GM19240 (cell line): Measurements from ENCODE around the gene TWIST1.

ENCODE experiments used
- DNase-seq: peaks from one replicate; pipeline ENCODE4 v3.0.0; 2011; ENCODE audit warnings: low spot score; ENCODE audit not compliant: insufficient read length

Gene TWIST1

GRCh38 chr7:19097165-19098055 lies 20.0 kb downstream of the TWIST1 start:
- no peak for DNase-seq

DNA sequence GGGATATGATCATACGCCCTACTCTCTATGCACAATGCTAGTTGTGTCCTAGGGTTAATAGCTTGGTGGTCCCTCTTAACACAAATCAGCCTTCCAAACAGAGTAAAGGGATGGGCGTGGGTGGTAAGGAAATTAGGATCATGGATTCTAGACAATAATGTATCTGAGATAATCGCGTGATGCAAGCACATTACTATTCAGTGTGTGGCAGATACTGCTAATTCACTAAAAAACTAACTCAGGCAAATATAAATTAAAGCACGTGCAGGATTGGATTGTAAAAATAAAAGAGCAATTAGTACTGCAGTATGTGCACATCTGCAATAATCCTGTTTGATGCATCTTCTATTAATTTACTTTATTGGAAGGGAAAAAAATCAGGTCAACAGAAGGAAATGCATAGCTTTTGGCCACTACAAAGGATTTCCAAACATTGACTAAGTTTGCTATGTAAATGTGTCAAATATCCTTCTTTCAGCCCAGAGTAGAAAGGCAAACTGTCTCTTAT lies 22.0 kb downstream of the TWIST1 start:
- no peak for DNase-seq

- no peak for DNase-seq
These were observed 22.7 kb downstream of the TWIST1 start for GRCh38 chr7:19094598-19095352.

GRCh38 chr7:19094138-19094537 lies 23.3 kb downstream of the TWIST1 start:
- no peak for DNase-seq

GRCh38 chr7:19091550-19092200 lies 25.8 kb downstream of the TWIST1 start:
- DNase-seq = no peak

GRCh38 chr7:19090526-19090925 lies 26.9 kb downstream of the TWIST1 start:
- DNase-seq = no peak

DNA sequence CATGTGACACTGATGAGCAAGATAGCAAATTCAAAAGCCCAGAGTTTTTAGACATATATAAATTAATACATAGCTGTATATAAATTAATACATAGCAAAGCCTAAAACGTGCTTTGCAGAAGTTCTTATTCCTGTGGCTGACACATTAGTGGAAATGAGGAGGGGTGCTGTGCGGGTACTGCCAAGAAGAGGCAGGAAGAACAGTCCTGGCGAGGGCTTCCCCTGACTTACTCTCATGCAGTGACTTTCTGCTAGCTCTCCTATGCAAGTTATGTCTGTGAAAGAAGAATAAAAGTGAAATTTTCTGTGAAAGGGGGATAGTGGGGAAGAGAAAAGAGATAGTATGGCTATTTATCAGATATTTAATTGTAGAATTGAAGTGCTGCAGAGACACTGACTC lies 27.6 kb downstream of the TWIST1 start:
- no peak for DNase-seq

- no peak for DNase-seq
These were observed 28.1 kb downstream of the TWIST1 start for GRCh38 chr7:19089378-19089777.

DNA sequence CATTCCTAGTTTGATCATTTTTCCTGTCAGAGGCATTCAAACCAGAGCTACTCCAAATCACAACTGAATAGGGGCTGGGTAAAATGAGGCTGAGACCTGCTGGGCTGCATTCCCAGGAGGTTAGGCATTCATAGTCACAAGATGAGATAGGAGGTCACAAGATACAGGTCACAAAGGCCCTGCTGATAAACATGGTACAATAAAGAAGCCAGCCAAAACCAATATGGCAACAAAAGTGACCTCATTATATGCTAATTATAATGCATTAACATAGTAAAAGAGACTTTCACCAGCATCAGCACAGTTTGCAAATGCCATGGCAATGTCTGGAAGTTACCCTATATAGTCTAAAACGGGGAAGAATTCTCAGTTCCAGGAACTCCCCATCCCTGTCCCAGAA lies 37.3 kb downstream of the TWIST1 start:
- DNase-seq = no peak

- no peak for DNase-seq
These were observed 38.4 kb downstream of the TWIST1 start for GRCh38 chr7:19079066-19079465.

- no peak for DNase-seq
These were observed 47.6 kb downstream of the TWIST1 start for GRCh38 chr7:19069842-19070241.

DNA sequence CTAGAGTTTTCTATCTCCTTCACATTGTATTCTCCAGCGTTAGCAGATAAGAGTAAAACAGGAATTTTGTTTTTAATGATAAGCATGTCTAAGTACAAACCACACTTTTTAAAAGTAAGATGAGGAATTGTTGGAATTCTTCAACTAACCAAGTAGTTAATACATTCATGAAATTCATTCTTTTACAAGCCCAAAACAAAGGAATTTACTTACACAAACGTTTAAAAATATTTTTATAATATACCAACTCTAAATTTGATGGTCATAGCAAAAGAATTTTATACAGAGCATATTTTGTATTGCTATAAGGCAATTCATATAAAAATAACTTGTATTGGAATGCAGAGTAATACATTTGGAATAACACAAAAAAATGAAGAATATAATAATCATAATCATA lies 51.3 kb downstream of the TWIST1 start:
- no peak for DNase-seq
